Raji (cell line): ENCODE results near the gene PHC2.

Experiments used
- POLR2A ChIP-seq: IDR thresholded peaks from 2 replicates; pipeline ENCODE4 v1.6.1; 2011; ENCODE audit warnings: low read depth, low read length, control low read depth; ENCODE audit not compliant: insufficient read depth

The PHC2 gene

DNA sequence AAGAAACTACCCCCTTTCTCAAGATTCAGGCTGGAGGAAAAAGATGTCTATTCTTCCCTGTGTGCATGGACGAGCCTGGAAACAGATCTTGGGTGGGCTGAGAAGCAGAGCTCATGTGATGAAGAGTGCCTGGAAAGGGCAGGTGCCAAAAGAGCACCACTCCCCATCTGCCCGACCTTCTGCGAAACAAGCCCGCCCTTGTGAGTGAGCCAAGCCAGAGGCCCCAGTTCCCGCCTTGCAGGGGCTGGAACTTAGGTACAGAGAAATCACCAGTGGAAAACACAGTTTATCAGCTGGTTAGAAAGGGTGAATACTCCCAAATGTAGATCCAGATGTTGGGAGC is 83.3 kb downstream of the PHC2 start:
- no peak for TF ChIP-seq POLR2A

DNA sequence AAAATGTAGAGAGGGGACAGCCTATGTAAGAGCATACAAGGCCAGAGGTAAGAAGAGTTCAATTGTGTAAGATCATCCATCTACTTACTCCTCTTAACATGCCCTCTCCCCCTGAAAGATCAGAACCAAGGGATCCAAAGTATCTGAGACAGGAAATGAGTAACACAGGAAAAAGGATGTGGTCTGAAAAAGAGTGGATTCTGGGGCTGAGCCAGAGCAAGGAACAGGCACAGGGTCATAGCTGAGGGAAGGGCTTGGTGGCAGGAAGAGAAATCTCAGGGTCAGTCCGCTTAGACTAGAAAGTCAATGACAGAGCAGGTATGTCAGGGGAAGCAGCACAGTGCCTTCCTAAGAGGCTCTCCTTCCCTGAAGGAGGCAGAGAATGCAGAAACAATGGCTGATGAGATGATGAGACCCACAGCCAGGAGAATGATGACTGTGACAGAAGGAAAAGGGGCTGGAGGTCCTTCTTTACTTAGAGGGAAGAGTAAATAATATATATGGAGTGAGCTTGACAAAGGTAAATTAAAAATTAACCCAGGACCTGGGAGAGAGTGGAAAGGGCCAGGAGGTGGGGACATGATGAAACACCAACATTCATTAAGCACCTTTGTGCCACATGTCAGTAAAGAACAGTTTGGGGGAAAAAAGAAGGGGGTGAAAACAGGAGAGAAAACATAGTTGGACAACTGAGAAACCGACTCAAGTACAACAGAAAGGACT is 83.8 kb downstream of the PHC2 start:
- TF ChIP-seq POLR2A: no peak

DNA sequence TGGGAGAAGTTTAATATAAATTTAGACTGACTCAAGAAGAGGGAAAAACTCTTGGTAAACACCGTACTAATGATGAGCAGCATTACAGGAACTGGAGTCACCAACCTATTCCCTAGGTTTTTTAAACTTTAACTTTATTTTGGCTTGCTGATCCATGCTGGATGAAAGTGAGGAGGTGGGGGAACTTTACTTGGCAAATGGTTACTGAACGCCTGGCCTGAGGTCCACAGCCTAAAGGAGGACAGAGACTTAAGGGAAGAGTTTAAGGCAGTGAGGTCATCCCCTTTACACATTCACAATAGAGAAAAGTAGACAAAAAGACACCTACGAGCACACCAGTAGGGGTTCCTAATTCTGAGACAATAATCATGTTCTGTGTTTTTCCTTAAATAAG is 84.4 kb downstream of the PHC2 start:
- TF ChIP-seq POLR2A: no peak

DNA sequence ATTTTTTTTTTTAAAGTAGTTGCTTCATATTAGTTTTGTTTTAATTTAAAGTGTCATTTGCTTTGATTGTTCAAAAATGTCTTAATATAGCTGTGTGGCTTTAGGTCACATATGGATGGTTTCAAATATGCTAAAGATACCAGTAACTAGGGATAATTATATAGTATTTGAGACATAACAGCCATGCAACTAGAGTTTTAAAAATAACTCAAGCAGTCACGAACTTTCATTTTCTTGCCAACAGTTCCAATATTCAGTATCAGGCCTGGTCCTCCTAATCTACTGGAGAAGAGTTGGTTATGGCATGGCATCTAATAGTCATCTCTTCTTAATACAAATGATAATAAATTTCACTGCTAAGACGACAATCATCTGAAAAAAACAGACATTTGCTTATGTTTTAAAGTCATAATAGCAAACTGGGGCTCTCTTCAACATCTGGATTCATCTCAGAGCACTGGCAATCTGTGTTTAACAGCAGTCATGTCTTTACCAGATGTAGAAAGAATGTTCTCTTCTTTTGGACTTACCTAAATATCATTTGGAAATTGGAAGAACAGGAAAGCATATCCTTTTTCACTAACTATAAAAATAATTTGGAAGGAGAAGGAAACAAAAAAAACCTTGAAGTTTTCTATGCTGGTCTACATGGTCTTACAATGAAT is 85.9 kb downstream of the PHC2 start:
- no peak for TF ChIP-seq POLR2A

DNA sequence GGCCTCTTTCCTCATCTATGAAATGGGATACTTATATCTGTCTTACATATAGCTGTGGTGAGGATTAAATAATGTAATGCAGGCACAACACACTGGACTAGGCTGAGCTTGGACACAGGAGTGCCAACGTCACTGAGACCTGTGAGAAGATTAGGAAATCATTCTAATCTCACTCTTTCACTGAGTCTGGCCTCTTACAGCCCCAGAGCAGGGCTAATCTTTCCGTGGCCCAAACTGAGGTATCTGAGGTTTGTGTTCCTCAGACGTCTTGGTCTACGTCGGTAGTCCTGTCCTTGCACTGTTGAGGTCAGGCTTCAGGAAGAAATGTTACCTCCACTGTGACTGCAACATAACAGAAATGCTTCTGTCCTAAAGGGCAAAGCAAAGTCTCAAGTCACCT is 87.4 kb downstream of the PHC2 start:
- TF ChIP-seq POLR2A: no peak

DNA sequence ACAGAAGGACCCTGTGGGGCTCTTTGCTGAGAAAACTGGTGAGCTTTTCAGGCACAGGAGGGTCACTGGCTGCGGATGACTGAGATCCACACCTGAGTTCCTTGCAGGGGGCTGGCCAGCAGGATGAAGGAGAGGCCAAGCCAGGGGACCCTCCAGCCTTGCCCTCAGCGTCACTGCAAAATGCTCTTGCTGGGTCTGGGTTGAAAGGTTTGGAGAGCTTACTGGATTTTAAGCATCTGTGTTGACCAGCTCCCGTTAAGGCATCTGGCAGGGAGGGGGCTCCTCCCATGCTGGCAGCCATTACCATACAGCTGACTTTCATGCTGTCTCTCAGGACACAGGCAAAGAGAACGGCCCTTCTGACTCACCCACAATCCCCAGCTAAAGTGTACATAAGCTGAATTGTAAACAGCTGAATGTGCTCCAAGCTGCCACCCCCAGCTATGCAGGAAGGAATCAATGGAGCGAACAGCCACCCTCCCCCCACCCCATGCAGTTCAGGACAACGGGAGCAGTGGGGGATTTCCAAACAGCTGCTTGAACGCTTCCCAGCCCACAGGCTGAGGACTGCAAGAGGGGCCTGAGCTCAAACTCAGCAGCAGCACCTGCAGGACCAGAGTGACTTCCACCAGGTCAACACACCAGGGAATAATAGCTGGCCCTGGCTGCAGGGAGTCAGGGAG is 88.7 kb downstream of the PHC2 start:
- TF ChIP-seq POLR2A: no peak

DNA sequence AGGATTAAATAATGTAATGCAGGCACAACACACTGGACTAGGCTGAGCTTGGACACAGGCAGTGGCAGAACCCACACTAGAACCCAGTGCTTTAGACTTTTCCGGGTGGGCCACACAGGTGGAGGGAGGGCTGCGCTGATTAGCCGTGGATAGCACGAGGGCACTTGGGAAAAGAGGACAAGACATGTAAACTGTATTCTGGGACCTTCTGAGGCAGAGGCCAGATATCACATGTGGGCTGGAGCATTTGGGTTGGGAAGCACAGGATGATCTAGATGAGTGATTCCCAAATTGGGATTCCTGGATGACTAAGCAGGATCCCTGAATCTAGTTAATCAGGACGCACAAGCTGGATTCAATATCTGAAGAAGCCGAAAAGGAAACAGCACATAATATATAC is 89.7 kb downstream of the PHC2 start:
- TF ChIP-seq POLR2A: no peak

DNA sequence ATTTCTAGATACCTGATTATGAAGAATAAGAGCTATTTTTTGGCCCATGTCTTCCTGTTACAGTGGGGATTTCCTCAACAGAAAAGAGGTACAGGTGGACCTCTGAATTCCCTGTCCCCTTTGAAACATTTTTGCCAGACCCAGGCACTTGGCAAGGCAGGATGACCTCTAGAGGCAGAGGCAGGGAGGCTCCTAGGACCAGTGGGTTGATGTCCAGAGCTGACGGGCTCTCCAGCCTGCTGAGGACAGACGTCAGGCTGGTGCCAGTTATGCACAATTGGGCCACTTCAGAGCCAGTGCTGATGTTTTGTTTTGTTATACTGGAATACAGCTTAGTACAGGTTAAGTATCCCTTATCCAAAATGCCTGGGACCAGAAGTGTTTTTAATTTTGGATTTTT is 91.5 kb downstream of the PHC2 start:
- TF ChIP-seq POLR2A: no peak

DNA sequence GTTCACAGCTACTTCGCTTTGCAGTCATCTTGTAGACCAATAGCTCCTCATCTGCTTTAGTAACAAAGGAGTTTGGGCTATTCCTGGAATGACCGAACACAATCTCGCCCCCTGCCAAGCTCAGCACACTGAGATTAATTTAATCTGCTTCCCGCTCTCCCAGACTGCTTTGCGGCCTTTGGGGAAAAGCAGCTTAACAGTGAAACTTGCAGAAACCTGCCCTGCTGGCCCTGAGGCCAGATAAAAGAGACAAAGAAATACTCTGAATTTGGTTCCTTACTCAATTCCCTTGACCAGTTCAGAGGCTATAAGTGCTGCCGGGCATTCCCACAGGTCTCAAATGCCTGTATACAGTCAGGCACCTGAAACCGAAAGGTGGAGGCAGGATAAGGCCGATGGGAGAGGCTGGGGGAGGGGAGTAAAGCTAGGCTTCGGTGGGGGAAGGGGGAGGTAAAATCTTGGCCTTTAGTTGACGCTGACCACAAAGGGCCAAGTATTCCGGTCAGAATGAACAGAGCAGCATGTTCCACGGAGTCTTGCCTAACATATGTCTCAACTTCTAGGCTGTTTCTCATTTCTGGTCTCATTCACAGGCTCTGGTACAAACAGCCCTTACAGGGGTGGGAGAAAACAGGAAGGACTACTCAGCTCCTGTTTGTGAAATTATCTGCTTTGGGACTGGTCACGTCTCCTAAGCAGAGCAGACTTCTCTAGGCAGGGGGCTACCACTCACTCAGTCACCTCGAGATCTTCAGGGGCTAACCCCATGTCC is 92.3 kb downstream of the PHC2 start:
- TF ChIP-seq POLR2A: no peak

DNA sequence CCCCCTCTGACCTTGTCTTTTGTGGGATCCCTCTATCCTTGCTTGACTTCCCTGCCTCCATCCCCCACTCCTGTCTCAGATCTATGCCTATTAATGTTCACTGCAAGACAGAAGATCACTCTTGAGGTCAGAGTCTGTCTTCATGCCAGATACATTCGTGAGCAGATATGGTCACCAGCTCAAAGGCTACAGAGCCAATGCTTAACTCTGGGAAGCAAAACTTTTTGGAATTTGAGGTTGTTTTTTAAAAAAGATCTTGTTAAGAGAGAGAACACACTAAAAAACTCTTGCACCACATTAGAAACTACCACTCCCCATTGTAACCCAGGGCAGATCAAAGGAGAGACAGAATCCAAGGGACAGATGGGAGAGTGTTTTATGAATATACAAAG is 92.9 kb downstream of the PHC2 start:
- TF ChIP-seq POLR2A: no peak

DNA sequence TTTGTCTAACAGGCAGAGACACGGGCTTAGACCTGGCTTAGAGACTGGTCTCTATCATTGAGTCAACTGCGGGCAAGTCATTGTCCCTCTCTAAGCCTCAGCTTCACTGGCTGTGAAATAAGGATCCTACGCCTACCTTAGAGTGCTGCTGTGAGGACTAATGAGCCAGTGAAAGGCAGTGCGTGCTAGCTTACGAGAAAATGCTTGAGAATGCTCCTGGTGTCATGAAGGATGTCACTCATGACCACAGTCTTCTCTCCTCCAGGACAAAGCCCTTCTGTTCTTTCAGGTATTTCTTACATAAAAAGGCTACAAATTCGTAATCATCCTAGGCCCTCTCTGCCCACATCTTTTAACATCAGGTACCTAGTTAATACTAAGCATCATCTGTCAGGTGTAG is 93.5 kb downstream of the PHC2 start:
- no peak for TF ChIP-seq POLR2A

DNA sequence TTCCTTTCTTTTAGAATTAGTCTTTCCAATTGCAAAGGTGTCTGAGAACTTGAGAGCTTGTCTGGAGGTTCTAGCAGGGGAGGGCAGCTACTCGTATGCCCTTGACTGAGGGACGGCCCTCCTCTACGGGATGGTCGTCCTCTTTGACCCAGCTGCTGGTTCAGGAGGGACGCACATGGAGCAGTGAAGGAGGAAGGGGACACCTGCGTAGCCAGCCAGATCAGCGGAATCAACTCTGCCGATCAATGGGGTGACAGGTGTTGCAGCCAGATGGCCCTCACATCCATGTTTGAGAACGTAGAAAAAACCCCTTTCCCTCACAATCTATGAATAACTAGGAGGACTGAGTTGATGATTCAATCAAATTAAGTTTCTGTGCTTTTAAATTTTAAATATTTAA is 94.3 kb downstream of the PHC2 start:
- no peak for TF ChIP-seq POLR2A

DNA sequence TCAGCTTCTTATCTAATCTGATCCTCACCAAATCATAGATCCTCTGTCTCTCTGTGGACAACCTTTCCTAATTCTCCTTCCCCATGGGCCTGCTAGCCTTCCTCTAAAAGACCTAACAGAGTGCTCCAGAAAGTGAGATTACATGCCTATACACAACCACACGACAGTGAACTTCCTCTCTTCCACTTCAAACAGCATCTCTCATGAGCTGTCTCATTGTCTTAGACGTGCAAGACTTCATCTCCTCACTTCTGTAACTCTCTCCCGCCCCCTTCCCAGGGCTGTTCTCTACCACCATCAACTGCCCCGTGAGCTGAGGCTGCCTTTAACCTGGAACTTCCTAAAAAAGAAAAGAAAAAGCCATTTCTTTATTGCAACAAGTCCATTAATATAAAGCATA is 95.9 kb downstream of the PHC2 start:
- no peak for TF ChIP-seq POLR2A

DNA sequence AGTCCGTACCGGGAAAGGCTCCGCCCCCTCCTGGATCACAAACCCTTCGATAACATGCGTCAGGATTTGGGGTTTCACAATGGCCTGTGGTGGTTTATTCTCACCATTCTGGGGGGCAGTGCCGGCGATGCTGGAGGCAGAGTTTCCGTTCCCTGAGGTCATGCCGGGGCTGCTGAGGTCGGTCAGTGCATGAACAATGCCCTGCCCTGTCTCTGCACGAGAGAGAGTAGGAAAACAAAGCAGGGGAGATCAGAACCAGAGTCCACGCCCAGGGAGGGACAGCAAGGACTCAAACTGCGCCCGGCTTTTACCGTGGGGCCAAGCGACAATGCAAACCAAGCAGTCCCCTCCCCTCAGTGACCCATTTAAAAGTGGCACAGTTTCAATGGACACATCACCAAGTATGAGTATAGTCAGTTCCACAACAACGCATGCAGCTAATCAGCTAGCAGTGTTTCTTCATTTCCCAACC is 96.8 kb downstream of the PHC2 start:
- no peak for TF ChIP-seq POLR2A

DNA sequence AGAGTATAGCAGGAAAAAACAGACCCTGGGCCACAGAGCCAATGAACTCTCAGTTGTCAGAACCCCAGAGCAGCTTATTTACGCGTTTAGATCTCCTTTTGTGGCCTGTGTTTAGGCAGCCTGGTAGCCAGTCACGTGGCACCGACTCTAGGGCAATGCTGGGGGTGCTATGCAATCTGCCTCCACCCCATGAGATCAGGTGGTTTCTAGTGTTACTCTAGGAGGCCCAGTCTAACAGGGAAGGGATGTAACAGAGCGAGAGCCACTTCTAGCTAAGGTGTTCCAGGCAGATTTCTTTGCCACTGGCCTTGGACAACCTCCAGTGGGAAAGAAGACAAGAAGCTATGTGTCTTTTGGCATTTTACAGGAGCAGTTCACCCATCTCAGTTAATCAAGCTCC is 98.0 kb downstream of the PHC2 start:
- TF ChIP-seq POLR2A: no peak
